ENCODE results near the gene PARVA.

DNA sequence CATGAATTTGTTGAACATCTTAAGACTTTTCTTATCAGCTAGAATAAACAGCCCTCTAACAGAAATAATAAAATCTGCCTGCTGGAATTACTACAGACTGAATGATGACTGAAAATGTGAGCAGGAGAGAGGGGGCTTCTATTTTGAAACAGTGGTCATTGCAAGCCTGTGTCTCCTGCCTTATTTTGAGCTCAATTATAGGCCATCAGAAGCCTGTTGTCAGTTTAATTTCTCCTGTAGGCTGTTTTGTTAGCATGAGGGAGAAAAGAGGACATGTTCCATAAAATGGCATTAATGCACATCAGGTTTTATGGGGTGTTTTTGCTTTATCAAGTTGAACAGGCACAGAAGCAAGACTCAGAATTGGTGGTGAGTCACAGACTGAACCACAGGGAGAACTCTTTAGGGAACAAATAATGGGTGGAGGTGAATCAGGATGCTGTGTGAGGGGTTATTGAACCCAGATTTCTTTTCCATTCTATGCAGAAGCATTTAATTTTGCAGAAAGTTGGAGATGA is 129.1 kb downstream of the PARVA start:
- TF ChIP-seq, protein P1, sequence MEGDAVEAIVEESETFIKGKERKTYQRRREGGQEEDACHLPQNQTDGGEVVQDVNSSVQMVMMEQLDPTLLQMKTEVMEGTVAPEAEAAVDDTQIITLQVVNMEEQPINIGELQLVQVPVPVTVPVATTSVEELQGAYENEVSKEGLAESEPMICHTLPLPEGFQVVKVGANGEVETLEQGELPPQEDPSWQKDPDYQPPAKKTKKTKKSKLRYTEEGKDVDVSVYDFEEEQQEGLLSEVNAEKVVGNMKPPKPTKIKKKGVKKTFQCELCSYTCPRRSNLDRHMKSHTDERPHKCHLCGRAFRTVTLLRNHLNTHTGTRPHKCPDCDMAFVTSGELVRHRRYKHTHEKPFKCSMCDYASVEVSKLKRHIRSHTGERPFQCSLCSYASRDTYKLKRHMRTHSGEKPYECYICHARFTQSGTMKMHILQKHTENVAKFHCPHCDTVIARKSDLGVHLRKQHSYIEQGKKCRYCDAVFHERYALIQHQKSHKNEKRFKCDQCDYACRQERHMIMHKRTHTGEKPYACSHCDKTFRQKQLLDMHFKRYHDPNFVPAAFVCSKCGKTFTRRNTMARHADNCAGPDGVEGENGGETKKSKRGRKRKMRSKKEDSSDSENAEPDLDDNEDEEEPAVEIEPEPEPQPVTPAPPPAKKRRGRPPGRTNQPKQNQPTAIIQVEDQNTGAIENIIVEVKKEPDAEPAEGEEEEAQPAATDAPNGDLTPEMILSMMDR (IDR thresholded peaks at IDR 0.05), result no peak
- TF ChIP-seq ZFX (IDR thresholded peaks at IDR 0.05; ENCODE audit: borderline replicate concordance), result no peak
